ENCODE measurements around the gene EYA2. TPM values are rescaled to one million over a fixed set of nuclear protein-coding genes. Genes with fewer than 3 reads are reported as not detected.

Gene EYA2
- total and polyA plus RNA-seq, 4 donors, result 0.17 to 0.54 (median 0.23) TPM; not detected in 1

GRCh38 chr20:46849751-46850150 lies 44.9 kb upstream of the EYA2 start (continued):
- TF ChIP-seq REST (IDR thresholded peaks at IDR 0.05), result no peak

- no peak overlapping the region for H3K4me3 ChIP-seq (ENCODE audit: low read depth in 1 of 3, low read length in 3 of 3)
- H3K9ac ChIP-seq (ENCODE audit: low read depth in 1 of 2, low read length in 2 of 2), result no peak overlapping the region
- no peak for DNase-seq (ENCODE audit: low spot score)
- no peaks in the 10 kb centered on the region for H3K27me3 ChIP-seq (ENCODE audit: control insufficient read depth in 4 of 4, insufficient read depth in 4 of 4, low read length in 3 of 4)
- H3K4me1 ChIP-seq (ENCODE audit: control insufficient read depth in 4 of 4, insufficient read depth in 4 of 4, low read length in 3 of 4), result no peaks in the 10 kb centered on the region
- H3K9me3 ChIP-seq (ENCODE audit: control insufficient read depth in 4 of 4, low read length in 3 of 4), result no peaks in the 10 kb centered on the region
- TF ChIP-seq FOXA1 (IDR thresholded peaks at IDR 0.05), result no peak
- no peak for TF ChIP-seq GABPA (IDR thresholded peaks at IDR 0.05 in 1 of 2, conservative IDR thresholded peaks at IDR 0.05 in 1 of 2)
- TF ChIP-seq ATF3 (IDR thresholded peaks at IDR 0.05), result no peak
- TF ChIP-seq SP1 (IDR thresholded peaks at IDR 0.05), result no peak
- no peak for TF ChIP-seq NR2F2 (IDR thresholded peaks at IDR 0.05)
- no peak for TF ChIP-seq RAD21 (IDR thresholded peaks at IDR 0.05)
- TF ChIP-seq YY1 (IDR thresholded peaks at IDR 0.05), result no peak
- TF ChIP-seq HNF4A (conservative IDR thresholded peaks at IDR 0.05), result no peak
- no peak for TF ChIP-seq EGR1 (IDR thresholded peaks at IDR 0.05; ENCODE audit: low read depth in 2 of 2)
- no peak for TF ChIP-seq REST (IDR thresholded peaks at IDR 0.05)
- TF ChIP-seq TAF1 (conservative IDR thresholded peaks at IDR 0.05), result no peak
- TF ChIP-seq ZBTB33 (IDR thresholded peaks at IDR 0.05), result no peak
- no peak for TF ChIP-seq JUND (IDR thresholded peaks at IDR 0.05)
- TF ChIP-seq HNF4G (IDR thresholded peaks at IDR 0.05), result no peak
- TF ChIP-seq MAX (IDR thresholded peaks at IDR 0.05), result no peak
- no peak for TF ChIP-seq FOXA2 (IDR thresholded peaks at IDR 0.05)
- no peak for TF ChIP-seq RXRA (IDR thresholded peaks at IDR 0.05)
- H3K27ac ChIP-seq (ENCODE audit: low read depth in 1 of 2, low read length in 2 of 2), result no peak overlapping the region
- 71% methylated on average over 10 of the region's 10 CpGs for WGBS
- no peaks in the 10 kb centered on the region for H3K36me3 ChIP-seq (ENCODE audit: control insufficient read depth in 4 of 4, insufficient read depth in 3 of 4, low read depth in 1 of 4, low read length in 3 of 4)
These were observed 44.2 kb upstream of the EYA2 start for GRCh38 chr20:46850416-46850815.
